DOHH2 (cell line): Measurements from ENCODE around the gene ZCRB1.

Source experiments
- H3F3A ChIP-seq: fragments of 200-600 bp; sonication (generic), shearing (Covaris generic); 2 replicates; pipeline ENCODE4 v1.6.0; 2016; ENCODE audit warnings: antibody characterized with exemption, mild to moderate bottlenecking; ENCODE audit not compliant: control insufficient read depth, insufficient read depth
- H3K27ac ChIP-seq: fragments of 200-600 bp; sonication (generic); 2 replicates; pipeline ENCODE4 v1.5.1; 2014; ENCODE audit warnings: low read depth, mild to moderate bottlenecking, low read length, moderate library complexity
- H3K27me3 ChIP-seq: fragments of 200-600 bp; sonication (generic); 2 replicates; pipeline ENCODE4 v1.6.1; 2014; ENCODE audit warnings: mild to moderate bottlenecking, low read length, mixed read lengths; ENCODE audit not compliant: control insufficient read depth
- H3K36me3 ChIP-seq: fragments of 200-600 bp; sonication (generic); 2 replicates; pipeline ENCODE4 v1.6.1; 2014; ENCODE audit warnings: mild to moderate bottlenecking, low read length, moderate library complexity, mixed read lengths; ENCODE audit not compliant: control insufficient read depth
- H3K4me1 ChIP-seq: fragments of 200-600 bp; sonication (generic); 2 replicates; pipeline ENCODE4 v1.6.1; 2014; ENCODE audit warnings: mild to moderate bottlenecking, low read length, mixed read lengths; ENCODE audit not compliant: control insufficient read depth
- H3K4me2 ChIP-seq: fragments of 200-600 bp; sonication (generic); 2 replicates; pipeline ENCODE4 v1.6.0; 2014; ENCODE audit warnings: mild to moderate bottlenecking, low read length, moderate library complexity
- H3K4me3 ChIP-seq: fragments of 200-600 bp; sonication (generic); 2 replicates; pipeline ENCODE4 v1.5.1; 2014; ENCODE audit warnings: mild to moderate bottlenecking, low read length, mixed read lengths
- H3K79me2 ChIP-seq: fragments of 200-600 bp; sonication (generic); 2 replicates; pipeline ENCODE4 v1.6.1; 2014; ENCODE audit warnings: mild to moderate bottlenecking, low read length, mixed read lengths; ENCODE audit not compliant: control insufficient read depth
- H3K9me2 ChIP-seq: fragments of 200-600 bp; sonication (generic); replicated peaks from 2 replicates; pipeline ENCODE4 v1.6.1; 2014; ENCODE audit warnings: mild to moderate bottlenecking, low read length, mixed read lengths; ENCODE audit not compliant: control insufficient read depth
- H3K9me3 ChIP-seq: fragments of 200-600 bp; sonication (generic); 2 replicates; pipeline ENCODE4 v1.6.1; 2014; ENCODE audit warnings: antibody characterized with exemption, low read length, mixed read lengths; ENCODE audit not compliant: control insufficient read depth, insufficient read depth
- H4K20me1 ChIP-seq: fragments of 200-600 bp; sonication (generic); 2 replicates; pipeline ENCODE4 v1.6.0; 2014; ENCODE audit warnings: low read depth, mild to moderate bottlenecking, antibody characterized with exemption, low read length, moderate library complexity; ENCODE audit not compliant: control insufficient read depth, insufficient read depth
- EZH2phosphoT487 ChIP-seq: fragments of 200-600 bp; sonication (generic); IDR thresholded peaks from 2 replicates; pipeline ENCODE4 v1.6.1; 2017; ENCODE audit warnings: borderline replicate concordance, mild to moderate bottlenecking, antibody characterized with exemption, low read length, moderate library complexity, mixed read lengths
- TF ChIP-seq, protein P1 (sequence below): fragments of 200-600 bp; sonication (generic); IDR thresholded peaks from one replicate; pipeline ENCODE4 v1.5.1; 2014; ENCODE audit warnings: antibody characterized with exemption, mild to moderate bottlenecking, low read depth, low read length; ENCODE audit not compliant: poor library complexity, severe bottlenecking

Gene ZCRB1

DNA sequence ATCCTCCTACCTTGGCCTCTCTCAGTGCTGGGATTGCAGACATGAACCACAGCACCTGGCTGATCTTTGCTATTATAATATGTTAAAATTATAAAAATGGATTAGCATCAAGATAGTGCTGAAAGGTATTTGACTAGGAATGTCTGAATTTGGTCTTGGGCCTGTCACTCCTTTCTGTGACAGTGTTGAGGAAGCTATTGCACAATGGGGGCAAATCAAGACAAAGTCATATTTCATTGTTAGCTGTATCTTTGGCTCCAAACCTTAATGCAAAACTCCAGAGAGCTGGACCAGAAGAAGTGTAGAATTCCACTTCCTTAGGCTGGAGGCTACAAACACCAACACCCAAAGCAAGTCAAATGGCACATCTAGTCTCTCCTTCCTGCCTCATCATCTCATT, 42.2 kb downstream of the ZCRB1 start:
- H3K79me2 ChIP-seq, result no peaks in the 10 kb centered on the region
- H4K20me1 ChIP-seq, result no peaks in the 10 kb centered on the region
- no peaks in the 10 kb centered on the region for H3K9me3 ChIP-seq
- TF ChIP-seq, protein P1, sequence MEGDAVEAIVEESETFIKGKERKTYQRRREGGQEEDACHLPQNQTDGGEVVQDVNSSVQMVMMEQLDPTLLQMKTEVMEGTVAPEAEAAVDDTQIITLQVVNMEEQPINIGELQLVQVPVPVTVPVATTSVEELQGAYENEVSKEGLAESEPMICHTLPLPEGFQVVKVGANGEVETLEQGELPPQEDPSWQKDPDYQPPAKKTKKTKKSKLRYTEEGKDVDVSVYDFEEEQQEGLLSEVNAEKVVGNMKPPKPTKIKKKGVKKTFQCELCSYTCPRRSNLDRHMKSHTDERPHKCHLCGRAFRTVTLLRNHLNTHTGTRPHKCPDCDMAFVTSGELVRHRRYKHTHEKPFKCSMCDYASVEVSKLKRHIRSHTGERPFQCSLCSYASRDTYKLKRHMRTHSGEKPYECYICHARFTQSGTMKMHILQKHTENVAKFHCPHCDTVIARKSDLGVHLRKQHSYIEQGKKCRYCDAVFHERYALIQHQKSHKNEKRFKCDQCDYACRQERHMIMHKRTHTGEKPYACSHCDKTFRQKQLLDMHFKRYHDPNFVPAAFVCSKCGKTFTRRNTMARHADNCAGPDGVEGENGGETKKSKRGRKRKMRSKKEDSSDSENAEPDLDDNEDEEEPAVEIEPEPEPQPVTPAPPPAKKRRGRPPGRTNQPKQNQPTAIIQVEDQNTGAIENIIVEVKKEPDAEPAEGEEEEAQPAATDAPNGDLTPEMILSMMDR, result no peak
- no peak for TF ChIP-seq EZH2phosphoT487
- H3K36me3 ChIP-seq, result no peaks in the 10 kb centered on the region
- no peaks in the 10 kb centered on the region for H3K9me2 ChIP-seq
- no peaks in the 10 kb centered on the region for H3F3A ChIP-seq
- no peak overlapping the region for H3K27ac ChIP-seq
- H3K27me3 ChIP-seq, result no peaks in the 10 kb centered on the region
- H3K4me3 ChIP-seq, result no peak overlapping the region
- H3K4me1 ChIP-seq, result no peaks in the 10 kb centered on the region
- no peak overlapping the region for H3K4me2 ChIP-seq

DNA sequence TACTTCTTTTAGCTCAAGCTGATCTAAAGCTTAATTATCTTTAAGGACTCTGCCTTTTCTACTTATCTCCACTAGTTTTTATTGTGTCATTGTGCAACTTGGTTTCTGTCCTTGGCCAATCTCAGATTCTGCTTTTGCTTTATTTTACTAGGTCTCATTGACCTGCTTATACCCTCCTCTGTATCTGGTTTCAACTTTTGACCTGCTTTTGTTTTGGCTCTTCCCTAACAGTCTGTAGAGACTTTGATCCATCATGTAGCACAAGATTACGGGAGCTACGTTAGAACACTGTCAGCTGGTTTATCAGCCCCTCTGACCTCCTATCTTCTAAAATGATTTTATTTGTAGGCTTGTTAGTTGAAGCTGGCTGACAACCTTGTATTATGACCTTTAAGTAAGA, 43.6 kb downstream of the ZCRB1 start:
- H3F3A ChIP-seq, result no peaks in the 10 kb centered on the region
- no peaks in the 10 kb centered on the region for H3K27me3 ChIP-seq
- no peaks in the 10 kb centered on the region for H4K20me1 ChIP-seq
- no peaks in the 10 kb centered on the region for H3K4me1 ChIP-seq
- H3K9me2 ChIP-seq, result no peaks in the 10 kb centered on the region
- no peak overlapping the region for H3K4me2 ChIP-seq
- no peaks in the 10 kb centered on the region for H3K79me2 ChIP-seq
- H3K36me3 ChIP-seq, result no peaks in the 10 kb centered on the region
- no peak overlapping the region for H3K4me3 ChIP-seq
- H3K27ac ChIP-seq, result no peak overlapping the region
- TF ChIP-seq, protein P1, result no peak
- no peak for TF ChIP-seq EZH2phosphoT487
- no peaks in the 10 kb centered on the region for H3K9me3 ChIP-seq

DNA sequence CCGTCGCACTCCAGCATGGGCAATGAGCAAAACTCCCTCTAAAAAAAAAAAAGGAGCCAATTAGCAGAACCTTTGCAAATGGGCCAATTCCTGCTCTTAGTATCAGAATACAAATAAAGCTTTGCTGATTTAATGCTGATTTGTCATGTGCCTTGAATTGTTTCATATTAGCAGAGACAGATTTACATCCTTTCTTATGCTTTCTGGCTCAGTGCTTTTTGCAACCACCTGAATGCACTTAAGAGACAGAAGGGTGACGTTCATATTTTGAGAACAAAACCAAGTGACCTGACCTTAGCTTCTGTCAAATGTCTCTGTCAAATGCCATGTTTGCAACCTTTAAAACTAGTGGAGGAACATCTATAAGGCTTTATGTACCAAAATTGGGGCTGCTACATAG, 44.0 kb downstream of the ZCRB1 start:
- H3F3A ChIP-seq, result no peaks in the 10 kb centered on the region
- no peak for TF ChIP-seq EZH2phosphoT487
- TF ChIP-seq, protein P1, result no peak

DNA sequence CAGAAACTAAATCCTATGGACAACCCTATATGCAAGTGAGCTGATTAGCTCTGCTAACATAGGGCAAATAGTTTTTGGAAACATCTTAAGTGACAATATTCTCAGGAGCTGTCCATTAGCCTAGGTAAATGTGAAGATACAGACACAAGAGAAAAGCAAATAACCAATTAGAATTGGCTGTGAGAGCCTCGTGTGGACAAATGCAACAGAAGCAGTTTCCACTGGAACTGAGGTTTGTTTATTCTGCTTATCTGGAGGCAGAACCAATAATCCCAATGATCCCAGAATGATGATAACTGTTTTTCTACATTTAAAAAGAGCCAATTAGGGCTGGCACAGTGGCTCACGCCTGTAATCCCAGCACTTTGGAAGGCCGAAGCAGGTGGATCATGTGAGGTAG, 44.6 kb downstream of the ZCRB1 start:
- Histone ChIP-seq H3K4me2 (no peak overlapping the region), H3K9me3 (no peaks in the 10 kb centered on the region), H3K27ac (no peak overlapping the region), H3K36me3 (no peaks in the 10 kb centered on the region), H3K9me2 (no peaks in the 10 kb centered on the region), H3F3A (no peaks in the 10 kb centered on the region), H3K27me3 (no peaks in the 10 kb centered on the region), H3K4me3 (no peak overlapping the region), H3K79me2 (no peaks in the 10 kb centered on the region), H4K20me1 (no peaks in the 10 kb centered on the region), H3K4me1 (no peaks in the 10 kb centered on the region)
- TF ChIP-seq, protein P1, result no peak
- TF ChIP-seq EZH2phosphoT487, result no peak

More for the DNA sequence above, 44.0 kb downstream of the ZCRB1 start:
- no peaks in the 10 kb centered on the region for H4K20me1 ChIP-seq
- no peaks in the 10 kb centered on the region for H3K36me3 ChIP-seq
- no peaks in the 10 kb centered on the region for H3K79me2 ChIP-seq
- no peaks in the 10 kb centered on the region for H3K4me1 ChIP-seq
- H3K9me2 ChIP-seq, result no peaks in the 10 kb centered on the region
- H3K9me3 ChIP-seq, result no peaks in the 10 kb centered on the region
- no peak overlapping the region for H3K4me3 ChIP-seq
- no peak overlapping the region for H3K27ac ChIP-seq
- no peaks in the 10 kb centered on the region for H3K27me3 ChIP-seq
- no peak overlapping the region for H3K4me2 ChIP-seq
